Spleen (tissue), 7 donors: ENCODE results near the gene LZTFL1.

ENCODE experiments used
- CTCF ChIP-seq, 11 experiments: fragments of 200-600 bp in 7 of 11; fragments of 450-650 bp in 4 of 11; sonication (generic) in 4 of 11; IDR thresholded peaks in 8 of 11; conservative IDR thresholded peaks in 3 of 11; 1 replicate in 7 of 11; 2 replicates in 4 of 11; pipeline versions ENCODE4 v1.4.0 to v1.8.0; 2016 to 2021; ENCODE audit warnings: antibody characterized with exemption in 11 of 11, inconsistent platforms in 4 of 11, mild to moderate bottlenecking in 1 of 11
- POLR2A ChIP-seq, 3 donors: fragments of 450-650 bp; IDR thresholded peaks; one replicate each; pipeline ENCODE4 v1.5.1; 2017; ENCODE audit warnings: antibody characterized with exemption in 3 of 3, mild to moderate bottlenecking in 1 of 3
- POLR2AphosphoS5 ChIP-seq, 3 donors: sonication (generic); formaldehyde crosslinking; IDR thresholded peaks; one replicate each; pipeline ENCODE4 v1.5.1; 2017; ENCODE audit warnings: antibody characterized with exemption in 3 of 3
- donor health status: DM: no; HTN: no; CAD: no; lungs with moderate emphysema.
- donor health status: DM: no; HTN: no; CAD: no.
- donor health status: DM: no; HTN: no; CAD: no.

- TF ChIP-seq CTCF (IDR thresholded peaks at IDR 0.05 in 8 of 11, conservative IDR thresholded peaks at IDR 0.05 in 3 of 11) (no peak), POLR2A (IDR thresholded peaks at IDR 0.05) (no peak), POLR2AphosphoS5 (IDR thresholded peaks at IDR 0.05) (no peak)
Observed at GRCh38 chr3:45794660-45795059, 47.3 kb downstream of the LZTFL1 start.
